Measurements from ENCODE around the gene EIF3I. TPM values are rescaled to one million over a fixed set of nuclear protein-coding genes. Genes with fewer than 3 reads are reported as not detected.

The EIF3I gene
- total and polyA plus RNA-seq, 8 donors: 118 to 182 (median 175) TPM

GRCh38 chr1:32182060-32182459 is 40.1 kb upstream of the EIF3I start:
- H3K4me3 ChIP-seq: peak overlapping the region in 1 of 2 donors; percentile 80
- intact Hi-C loops (cut with DNase I): no loop called here
- H3K27me3 ChIP-seq: no peaks in the 10 kb centered on the region
- H3K27ac ChIP-seq: no peak overlapping the region
- no peaks in the 10 kb centered on the region for H3K9me3 ChIP-seq
- H3K36me3 ChIP-seq: peaks cover 0 to 55% of the 10 kb centered on the region in 2 donors
- peaks cover 21 to 63% of the 10 kb centered on the region in 2 donors for H3K4me1 ChIP-seq
- no peak for TF ChIP-seq CTCF (IDR thresholded peaks at IDR 0.05)
- no peak for ATAC-seq
- no peak for DNase-seq

GRCh38 chr1:32184650-32185049 is 37.6 kb upstream of the EIF3I start:
- no peaks in the 10 kb centered on the region for H3K27me3 ChIP-seq
- H3K4me1 ChIP-seq: peaks cover 13 to 48% of the 10 kb centered on the region in 2 donors
- H3K4me3 ChIP-seq: no peak overlapping the region
- no peak for ATAC-seq
- no peak overlapping the region for H3K27ac ChIP-seq
- H3K9me3 ChIP-seq: no peaks in the 10 kb centered on the region
- H3K36me3 ChIP-seq: peaks cover 9 to 81% of the 10 kb centered on the region in 2 donors
- intact Hi-C loops (cut with DNase I): no loop called here
- DNase-seq: no peak
- no peak for TF ChIP-seq CTCF (IDR thresholded peaks at IDR 0.05)

GRCh38 chr1:32186077-32186476 is 36.1 kb upstream of the EIF3I start:
- Histone ChIP-seq H3K4me1 (peaks cover 10 to 40% of the 10 kb centered on the region in 2 donors), H3K4me3 (no peak overlapping the region), H3K36me3 (peaks cover 9 to 96% of the 10 kb centered on the region in 2 donors), H3K27me3 (no peaks in the 10 kb centered on the region), H3K27ac (no peak overlapping the region), H3K9me3 (no peaks in the 10 kb centered on the region)
- ATAC-seq (no peak), DNase-seq (no peak)
- intact Hi-C loops (cut with DNase I): no loop called here
- no peak for TF ChIP-seq CTCF (IDR thresholded peaks at IDR 0.05)

GRCh38 chr1:32186491-32186890 is 35.7 kb upstream of the EIF3I start:
- DNase-seq (no peak), ATAC-seq (no peak)
- peaks cover 6 to 35% of the 10 kb centered on the region in 2 donors for H3K4me1 ChIP-seq
- intact Hi-C loops (cut with DNase I): no loop called here
- no peaks in the 10 kb centered on the region for H3K27me3 ChIP-seq
- H3K9me3 ChIP-seq: no peaks in the 10 kb centered on the region
- TF ChIP-seq CTCF (IDR thresholded peaks at IDR 0.05): no peak
- H3K36me3 ChIP-seq: peaks cover 9 to 97% of the 10 kb centered on the region in 2 donors
- no peak overlapping the region for H3K27ac ChIP-seq
- H3K4me3 ChIP-seq: no peak overlapping the region

- TF ChIP-seq CTCF (IDR thresholded peaks at IDR 0.05): no peak
- no peak for DNase-seq
- no peaks in the 10 kb centered on the region for H3K27me3 ChIP-seq
- ATAC-seq: no peak
- no peaks in the 10 kb centered on the region for H3K9me3 ChIP-seq
- no peak overlapping the region for H3K4me3 ChIP-seq
- H3K27ac ChIP-seq: no peak overlapping the region
- H3K36me3 ChIP-seq: peaks cover 9 to 97% of the 10 kb centered on the region in 2 donors
- H3K4me1 ChIP-seq: peaks cover 0 to 22% of the 10 kb centered on the region in 2 donors
- intact Hi-C loops (cut with DNase I): no loop called here
Observed at GRCh38 chr1:32187850-32188249, 34.4 kb upstream of the EIF3I start.

Measured in left lung (tissue), 10 donors.